ENCODE data around the gene LRRC23. TPM values are rescaled to one million over a fixed set of nuclear protein-coding genes. Genes with fewer than 3 reads are reported as not detected.
A peak's percentile ranks its signal among the peaks of the same experiment; 100 is the strongest.

LRRC23 gene
- total RNA-seq, 3 donors from 2014 or later (not counting 1 experiment from before 2014, with no cell fraction given), result 8.1 to 16.8 (median 9.8) TPM

DNA sequence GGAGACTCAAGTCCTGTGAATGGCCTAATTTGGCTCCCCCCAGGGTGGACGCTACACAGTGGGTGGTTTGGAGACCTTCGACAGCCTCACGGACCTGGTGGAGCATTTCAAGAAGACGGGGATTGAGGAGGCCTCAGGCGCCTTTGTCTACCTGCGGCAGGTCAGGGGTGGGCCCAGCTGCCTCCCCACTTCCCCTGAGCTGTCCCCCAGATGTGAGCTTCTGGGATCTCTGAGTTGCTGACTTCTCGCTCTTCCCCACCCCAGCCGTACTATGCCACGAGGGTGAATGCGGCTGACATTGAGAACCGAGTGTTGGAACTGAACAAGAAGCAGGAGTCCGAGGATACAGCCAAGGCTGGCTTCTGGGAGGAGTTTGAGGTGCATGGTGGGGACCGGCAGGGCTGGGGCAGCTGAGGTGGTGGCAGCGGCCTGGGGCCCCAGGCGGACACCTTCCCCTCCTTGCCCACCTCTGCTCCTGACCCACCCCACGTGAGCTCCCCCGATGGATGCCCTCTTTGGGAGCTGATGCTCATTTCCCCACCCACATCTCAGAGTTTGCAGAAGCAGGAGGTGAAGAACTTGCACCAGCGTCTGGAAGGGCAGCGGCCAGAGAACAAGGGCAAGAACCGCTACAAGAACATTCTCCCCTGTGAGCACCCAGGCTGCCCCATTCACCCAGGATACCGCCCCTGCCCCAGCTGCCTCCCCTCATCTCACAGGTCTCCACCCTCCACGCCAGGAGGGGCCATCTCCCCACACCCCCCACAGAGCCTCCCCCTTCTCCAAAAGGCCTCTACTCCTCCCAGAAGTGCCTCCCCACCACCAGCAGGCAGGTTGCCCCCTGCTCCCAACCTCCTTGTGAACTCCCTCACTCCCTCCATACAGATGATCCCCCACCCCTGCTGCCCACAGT is 50.7 kb downstream of the LRRC23 start:
- H3K27me3 Mint-ChIP-seq (ENCODE audit: low read depth in 2 of 2), result no peaks in the 10 kb centered on the region
- no peak for TF ChIP-seq CTCF (IDR thresholded peaks at IDR 0.05)
- Histone ChIP-seq H3K27me3 (ENCODE audit: control insufficient read depth, insufficient read depth, low read length) (no peaks in the 10 kb centered on the region), H3K36me3 (ENCODE audit: control insufficient read depth, insufficient read depth, low read length) (peaks cover 65% of the 10 kb centered on the region), H3K9me3 (ENCODE audit: control insufficient read depth, insufficient read depth, low read length) (no peaks in the 10 kb centered on the region), H3K4me3 (ENCODE audit: low read length) (no peak overlapping the region), H3K27ac (ENCODE audit: low read length) (peak overlapping the region; percentile 96), H3K4me1 (ENCODE audit: control insufficient read depth, insufficient read depth, low read length) (peaks cover 90% of the 10 kb centered on the region)
- 47% methylated on average over 22 of the region's 22 CpGs for WGBS (ENCODE audit: insufficient coverage)
- H3K4me3 Mint-ChIP-seq, result peak overlapping the region; percentile 91
- intact Hi-C loops (cut with micrococcal nuclease), result no loop called here
- peak overlapping the region; percentile 98 to 99 for H3K27ac Mint-ChIP-seq
- no peaks in the 10 kb centered on the region for H3K36me3 Mint-ChIP-seq
- DNase-seq, result peak in 1 of 2 donors; percentile 31
- H3K9me3 Mint-ChIP-seq, result no peaks in the 10 kb centered on the region
- peaks cover 75 to 94% of the 10 kb centered on the region in 2 donors for H3K4me1 Mint-ChIP-seq
- no peak for ATAC-seq

DNA sequence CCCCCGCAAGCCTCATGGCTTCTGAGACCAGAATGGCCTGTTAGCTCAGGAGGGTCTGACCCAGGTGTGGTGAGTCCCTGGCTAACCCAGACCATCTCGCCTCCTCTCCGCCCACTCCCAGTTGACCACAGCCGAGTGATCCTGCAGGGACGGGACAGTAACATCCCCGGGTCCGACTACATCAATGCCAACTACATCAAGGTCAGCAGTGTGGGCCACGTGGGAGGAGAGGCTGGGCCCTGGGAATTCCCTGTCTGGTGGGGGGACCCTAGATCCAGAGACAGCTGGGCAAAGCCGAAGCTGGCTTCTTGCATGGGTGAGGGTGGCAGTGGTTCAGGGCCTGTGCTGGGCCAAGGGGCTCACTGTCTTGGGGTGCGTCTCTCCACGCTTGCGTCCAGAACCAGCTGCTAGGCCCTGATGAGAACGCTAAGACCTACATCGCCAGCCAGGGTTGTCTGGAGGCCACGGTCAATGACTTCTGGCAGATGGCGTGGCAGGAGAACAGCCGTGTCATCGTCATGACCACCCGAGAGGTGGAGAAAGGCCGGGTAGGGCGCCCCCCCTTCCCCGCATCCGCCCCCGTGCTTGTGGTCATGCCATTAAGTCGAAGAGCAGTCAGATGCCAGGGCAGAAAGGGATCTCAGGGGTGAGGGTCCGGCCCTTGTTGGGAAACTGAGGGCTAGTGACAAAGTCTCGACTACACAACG is 51.6 kb downstream of the LRRC23 start:
- no peak for TF ChIP-seq CTCF (IDR thresholded peaks at IDR 0.05)
- Histone ChIP-seq H3K4me1 (ENCODE audit: control insufficient read depth, insufficient read depth, low read length) (peaks cover 91% of the 10 kb centered on the region), H3K9me3 (ENCODE audit: control insufficient read depth, insufficient read depth, low read length) (no peaks in the 10 kb centered on the region), H3K27me3 (ENCODE audit: control insufficient read depth, insufficient read depth, low read length) (no peaks in the 10 kb centered on the region), H3K27ac (ENCODE audit: low read length) (peak overlapping the region; percentile 96), H3K36me3 (ENCODE audit: control insufficient read depth, insufficient read depth, low read length) (peaks cover 73% of the 10 kb centered on the region), H3K4me3 (ENCODE audit: low read length) (no peak overlapping the region)
- Mint-ChIP-seq H3K4me3 (peak overlapping the region; percentile 91), H3K36me3 (no peaks in the 10 kb centered on the region), H3K27me3 (ENCODE audit: low read depth in 2 of 2) (no peaks in the 10 kb centered on the region), H3K4me1 (peaks cover 75 to 94% of the 10 kb centered on the region in 2 donors), H3K27ac (peak overlapping the region; percentile 98 to 99), H3K9me3 (no peaks in the 10 kb centered on the region)
- DNase-seq (peak; percentile 60 to 73), ATAC-seq (peak; percentile 6 to 23 (median 16))
- intact Hi-C loops (cut with micrococcal nuclease), result no loop called here
- WGBS (ENCODE audit: insufficient coverage), result 36% methylated on average over 28 of the region's 28 CpGs

DNA sequence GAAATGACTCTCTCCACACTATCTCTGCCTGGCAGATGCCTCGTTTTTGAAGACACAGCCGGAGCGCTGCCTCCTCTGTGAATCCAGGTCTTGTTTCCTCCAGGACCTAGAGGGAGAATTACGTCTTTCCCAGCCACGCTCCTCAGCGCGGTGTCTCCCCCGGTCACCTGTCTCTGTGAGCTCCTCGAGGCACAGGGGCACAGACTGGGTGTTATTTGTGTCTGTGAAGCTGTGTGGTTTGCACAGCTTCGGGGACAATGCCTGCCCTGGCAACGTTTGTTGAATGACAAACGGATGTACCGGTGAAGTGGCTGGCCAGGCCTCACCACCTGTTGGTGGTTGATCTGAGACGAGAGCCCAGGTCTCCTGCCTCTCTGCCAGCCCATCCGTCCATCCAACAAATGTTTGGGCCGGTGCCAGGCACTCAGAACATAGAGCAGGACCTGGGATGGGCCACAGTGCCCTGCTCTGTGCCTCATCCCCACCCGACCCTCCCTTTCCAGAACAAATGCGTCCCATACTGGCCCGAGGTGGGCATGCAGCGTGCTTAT is 52.6 kb downstream of the LRRC23 start:
- peak overlapping the region; percentile 91 for H3K4me3 Mint-ChIP-seq
- DNase-seq, result peak in 1 of 2 donors; percentile 73
- no peak for TF ChIP-seq CTCF (IDR thresholded peaks at IDR 0.05)
- no peaks in the 10 kb centered on the region for H3K27me3 ChIP-seq (ENCODE audit: control insufficient read depth, insufficient read depth, low read length)
- peak overlapping the region; percentile 98 to 99 for H3K27ac Mint-ChIP-seq
- peaks cover 100% of the 10 kb centered on the region for H3K4me1 ChIP-seq (ENCODE audit: control insufficient read depth, insufficient read depth, low read length)
- WGBS (ENCODE audit: insufficient coverage), result 40% methylated on average over 20 of the region's 20 CpGs
- H3K9me3 Mint-ChIP-seq, result no peaks in the 10 kb centered on the region
- H3K9me3 ChIP-seq (ENCODE audit: control insufficient read depth, insufficient read depth, low read length), result no peaks in the 10 kb centered on the region
- peak overlapping the region; percentile 96 for H3K27ac ChIP-seq (ENCODE audit: low read length)
- H3K36me3 ChIP-seq (ENCODE audit: control insufficient read depth, insufficient read depth, low read length), result peaks cover 78% of the 10 kb centered on the region
- H3K27me3 Mint-ChIP-seq (ENCODE audit: low read depth in 2 of 2), result no peaks in the 10 kb centered on the region
- no peak overlapping the region for H3K4me3 ChIP-seq (ENCODE audit: low read length)
- H3K4me1 Mint-ChIP-seq, result peaks cover 82 to 95% of the 10 kb centered on the region in 2 donors
- H3K36me3 Mint-ChIP-seq, result no peaks in the 10 kb centered on the region
- intact Hi-C loops (cut with micrococcal nuclease), result no loop called here
- ATAC-seq, result peak; percentile 4 to 19 (median 5)
